BJ (cell line): ENCODE data around the gene SLC13A3. TPM values are rescaled to one million over a fixed set of nuclear protein-coding genes. Genes with fewer than 3 reads are reported as not detected.

ENCODE experiments used
- CTCF ChIA-PET: fragments of 350-600 bp; formaldehyde crosslinking; extraction: SDS; loops from one replicate; lab custom pipeline; 2021; ENCODE audit warnings: antibody characterized with exemption, inconsistent platforms; lab: Yijun Ruan, JAX
- POLR2A ChIA-PET: fragments of 300-600 bp; sonication (Branson Sonifier 250); formaldehyde crosslinking; extraction: SDS; loops from one replicate; lab custom pipeline; 2021; ENCODE audit warnings: antibody characterized with exemption; lab: Charles Lee
- DNase-seq: peaks from one replicate; pipeline ENCODE4 v3.0.0-alpha.2; 2011; ENCODE audit warnings: low read depth
- H3K27me3 ChIP-seq: 2 replicates; pipeline ENCODE4 v1.6.0; 2011; ENCODE audit warnings: low read length; ENCODE audit not compliant: control insufficient read depth, insufficient read depth
- H3K36me3 ChIP-seq: 2 replicates; pipeline ENCODE4 v1.5.1; 2011; ENCODE audit warnings: low read length; ENCODE audit not compliant: control insufficient read depth, insufficient read depth
- H3K4me3 ChIP-seq: 2 replicates; pipeline ENCODE4 v1.5.1; 2011; ENCODE audit warnings: low read depth, mild to moderate bottlenecking, control low read depth, low read length
- polyA plus RNA-seq: library from polyadenylated mRNA; depleted of rRNA; stranded (reverse); fragments of >200 nt; gene quantifications from 2 replicates; pipeline ENCODE4 v1.2.3, GENCODE V29; 2011
- TF ChIP-seq, protein P1 (sequence below): IDR thresholded peaks from 2 replicates; pipeline ENCODE4 v1.5.1; 2011; ENCODE audit warnings: low read depth, mild to moderate bottlenecking, control low read depth, inconsistent platforms, low read length, moderate library complexity; ENCODE audit not compliant: insufficient read depth

The SLC13A3 gene
- polyA plus RNA-seq, 1 experiment: 3.5 TPM

DNA sequence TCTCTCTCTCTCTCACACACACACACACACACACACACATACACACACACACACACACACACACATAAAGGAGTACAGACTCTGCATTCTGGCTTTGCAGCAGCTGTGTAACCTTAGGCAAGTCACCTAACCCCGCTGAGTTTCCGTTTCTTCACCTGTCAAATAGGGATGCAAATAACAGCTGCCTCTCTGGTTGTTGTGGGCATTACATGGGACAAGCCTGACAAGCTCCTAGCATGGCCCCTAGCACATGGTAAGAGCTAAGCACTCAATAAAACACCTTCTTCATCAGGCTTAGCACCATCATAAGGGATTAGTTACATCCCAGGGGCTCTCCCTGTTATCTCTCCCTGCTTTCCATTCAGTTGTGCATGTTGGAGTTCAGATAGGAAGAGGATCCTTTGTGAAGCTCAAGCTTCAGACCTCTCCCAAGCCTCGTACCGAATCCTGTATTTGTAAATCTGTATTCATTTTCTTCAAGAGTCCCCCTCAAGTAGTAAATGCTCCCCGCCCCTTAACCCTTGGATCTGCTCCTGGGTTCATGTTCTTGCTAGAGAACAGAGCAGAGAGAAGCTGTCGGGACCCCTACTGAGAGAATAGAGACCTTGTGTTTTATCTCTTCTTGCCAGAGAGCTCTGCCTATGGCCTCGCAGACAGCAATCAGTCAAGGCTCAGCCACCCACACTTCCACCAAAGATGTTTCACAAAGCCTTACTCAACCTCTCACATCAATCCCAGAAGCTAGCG lies 2.2 kb downstream of the SLC13A3 start:
- TF ChIP-seq, protein P1, sequence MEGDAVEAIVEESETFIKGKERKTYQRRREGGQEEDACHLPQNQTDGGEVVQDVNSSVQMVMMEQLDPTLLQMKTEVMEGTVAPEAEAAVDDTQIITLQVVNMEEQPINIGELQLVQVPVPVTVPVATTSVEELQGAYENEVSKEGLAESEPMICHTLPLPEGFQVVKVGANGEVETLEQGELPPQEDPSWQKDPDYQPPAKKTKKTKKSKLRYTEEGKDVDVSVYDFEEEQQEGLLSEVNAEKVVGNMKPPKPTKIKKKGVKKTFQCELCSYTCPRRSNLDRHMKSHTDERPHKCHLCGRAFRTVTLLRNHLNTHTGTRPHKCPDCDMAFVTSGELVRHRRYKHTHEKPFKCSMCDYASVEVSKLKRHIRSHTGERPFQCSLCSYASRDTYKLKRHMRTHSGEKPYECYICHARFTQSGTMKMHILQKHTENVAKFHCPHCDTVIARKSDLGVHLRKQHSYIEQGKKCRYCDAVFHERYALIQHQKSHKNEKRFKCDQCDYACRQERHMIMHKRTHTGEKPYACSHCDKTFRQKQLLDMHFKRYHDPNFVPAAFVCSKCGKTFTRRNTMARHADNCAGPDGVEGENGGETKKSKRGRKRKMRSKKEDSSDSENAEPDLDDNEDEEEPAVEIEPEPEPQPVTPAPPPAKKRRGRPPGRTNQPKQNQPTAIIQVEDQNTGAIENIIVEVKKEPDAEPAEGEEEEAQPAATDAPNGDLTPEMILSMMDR: no peak
- DNase-seq: no peak
- Histone ChIP-seq H3K4me3 (no peak overlapping the region), H3K36me3 (no peaks in the 10 kb centered on the region), H3K27me3 (peaks cover 3% of the 10 kb centered on the region; the same call in 1 of the 2 replicates)
- POLR2A ChIA-PET: no interaction called here
- CTCF ChIA-PET: interaction anchor here (1.0 to 1.4 kb wide), 2 partner anchors 28 to 33 kb away, joined by 3 read pairs; no protein-coding TSS in a partner anchor

DNA sequence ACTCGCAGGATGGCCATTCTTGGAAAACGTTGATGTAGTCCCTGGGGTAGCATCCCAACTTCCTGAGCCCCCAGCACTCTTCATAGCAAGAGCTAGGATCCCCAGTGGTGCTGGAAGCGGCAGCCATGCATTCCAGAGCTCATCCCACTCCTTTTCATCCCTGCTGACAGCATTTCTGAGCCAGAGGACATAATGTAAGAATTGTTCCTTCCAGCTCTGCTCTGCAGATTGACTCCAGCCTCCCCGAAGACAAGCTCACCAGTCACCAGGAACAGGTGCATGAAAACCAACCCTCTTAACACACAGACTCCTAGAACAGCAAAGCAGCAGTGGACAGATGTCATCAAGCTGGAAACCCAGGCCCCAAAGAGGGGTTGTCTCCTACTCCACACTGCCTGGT lies 3.8 kb downstream of the SLC13A3 start:
- Histone ChIP-seq H3K27me3 (peaks cover 3% of the 10 kb centered on the region; the same call in 1 of the 2 replicates), H3K36me3 (no peaks in the 10 kb centered on the region), H3K4me3 (no peak overlapping the region)
- no peak for DNase-seq
- ChIA-PET CTCF (no interaction called here), POLR2A (no interaction called here)
- TF ChIP-seq, protein P1: no peak

DNA sequence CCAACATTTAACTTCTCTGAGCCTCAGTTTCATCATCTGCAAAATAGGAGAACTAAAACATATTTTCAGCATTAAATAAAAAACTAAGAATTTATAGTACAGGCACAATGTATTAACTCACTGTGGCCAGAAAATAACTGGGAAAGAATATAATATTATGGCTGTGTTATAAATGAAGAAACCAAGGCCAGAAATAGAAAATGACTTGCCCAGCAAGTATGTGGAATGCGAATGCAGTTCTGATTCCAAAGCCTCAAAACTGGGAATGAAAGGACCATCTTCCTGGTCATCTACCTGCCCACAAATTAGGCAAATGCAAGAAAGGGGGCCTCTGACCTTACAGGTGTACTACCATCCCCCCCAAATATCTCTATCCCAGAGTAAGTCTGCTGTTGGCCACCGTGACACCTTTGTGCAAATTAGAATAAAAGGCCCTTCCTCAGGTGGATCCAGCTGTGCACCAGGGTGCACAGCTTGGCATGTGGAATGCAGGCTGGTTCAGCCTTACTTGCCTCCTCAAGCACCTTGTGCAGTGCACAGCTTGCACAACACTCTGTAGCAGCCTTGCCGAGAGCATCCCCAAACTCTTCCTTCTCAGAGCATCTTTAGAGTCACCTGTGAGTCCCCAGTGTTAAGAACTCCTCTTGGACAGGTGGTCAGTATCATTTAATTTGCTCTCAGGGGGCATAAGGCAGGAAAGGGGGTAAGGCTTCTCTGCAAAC lies 4.4 kb downstream of the SLC13A3 start:
- Histone ChIP-seq H3K4me3 (no peak overlapping the region), H3K27me3 (peaks cover 3% of the 10 kb centered on the region; the same call in 1 of the 2 replicates), H3K36me3 (no peaks in the 10 kb centered on the region)
- POLR2A ChIA-PET: no interaction called here
- TF ChIP-seq, protein P1: no peak
- CTCF ChIA-PET: no interaction called here
- DNase-seq: no peak

DNA sequence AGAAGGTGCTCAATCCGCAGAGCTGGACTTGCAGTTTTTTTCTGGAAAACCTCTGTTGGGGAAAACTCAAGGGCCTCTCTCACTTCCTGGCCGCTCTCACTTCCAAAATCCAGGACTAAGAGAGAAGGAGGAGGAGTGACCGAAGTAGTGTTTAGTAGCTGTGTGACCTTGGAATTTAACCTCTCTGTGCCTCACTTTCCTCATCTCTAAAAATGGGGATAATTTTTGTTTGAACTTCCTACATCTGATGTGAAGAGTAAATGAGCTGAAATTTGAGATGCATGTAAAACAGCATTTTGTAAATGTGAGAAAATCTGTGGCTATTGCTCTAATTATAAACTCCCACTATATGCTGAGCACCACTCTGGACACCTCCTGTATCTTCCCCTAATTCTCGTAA lies 5.1 kb downstream of the SLC13A3 start:
- TF ChIP-seq, protein P1: no peak
- H3K4me3 ChIP-seq: no peak overlapping the region
- ChIA-PET CTCF (interaction anchor here (0.5 kb wide), 1 partner anchor 1199 kb away, joined by 4 read pairs; no protein-coding TSS in a partner anchor), POLR2A (no interaction called here)
- no peaks in the 10 kb centered on the region for H3K36me3 ChIP-seq
- DNase-seq: no peak
- H3K27me3 ChIP-seq: no peaks in the 10 kb centered on the region

DNA sequence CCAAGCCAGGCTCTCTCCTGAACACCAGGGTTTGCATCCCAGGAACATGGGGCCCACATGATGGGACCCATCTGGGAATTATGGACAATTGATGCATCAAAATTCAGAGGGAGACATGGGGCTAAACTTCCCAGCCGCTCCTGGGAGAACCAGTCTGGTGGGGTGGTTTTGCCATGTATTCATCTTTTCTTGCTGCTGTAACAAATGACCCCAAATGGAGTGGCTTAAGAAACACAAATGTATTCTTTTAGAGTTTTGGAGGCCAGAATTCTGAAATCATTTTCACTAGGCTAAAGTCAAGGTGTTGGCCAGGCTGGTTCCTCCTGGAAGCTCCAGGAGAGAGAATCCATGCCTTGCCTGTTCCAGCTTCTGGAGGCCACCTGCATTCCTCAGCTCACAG lies 6.5 kb downstream of the SLC13A3 start:
- ChIA-PET POLR2A (no interaction called here), CTCF (interaction anchor here (0.9 kb wide), 2 partner anchors 12 to 41 kb away, joined by 3 read pairs; no protein-coding TSS in a partner anchor)
- DNase-seq: no peak
- TF ChIP-seq, protein P1: no peak
- Histone ChIP-seq H3K36me3 (no peaks in the 10 kb centered on the region), H3K27me3 (no peaks in the 10 kb centered on the region), H3K4me3 (no peak overlapping the region)
